H1 (cell line): ENCODE results near the gene NKIRAS2. TPM values are rescaled to one million over a fixed set of nuclear protein-coding genes. Genes with fewer than 3 reads are reported as not detected.

Experiments used
- CHD1 ChIP-seq: IDR thresholded peaks from 2 replicates; pipeline ENCODE4 v1.6.1; 2012; ENCODE audit warnings: low read depth, low read length, improper control_type of control experiment
- FOSL1 ChIP-seq: IDR thresholded peaks from 2 replicates; pipeline ENCODE4 v1.6.1; 2011; ENCODE audit warnings: mild to moderate bottlenecking, low read depth, low read length, moderate library complexity; ENCODE audit not compliant: insufficient read depth
- MAFK ChIP-seq: IDR thresholded peaks from 2 replicates; pipeline ENCODE4 v1.6.1; 2012; ENCODE audit warnings: low read depth, mild to moderate bottlenecking, improper control_type of control experiment, low read length
- TCF12 ChIP-seq: IDR thresholded peaks from 2 replicates; pipeline ENCODE4 v1.6.1; 2011; ENCODE audit warnings: low read depth, mild to moderate bottlenecking, low read length
- polyA plus RNA-seq, 7 experiments: library from polyadenylated mRNA; depleted of rRNA in 3 of 7; stranded (reverse) in 5 of 7; unstranded in 2 of 7; fragments of >200 nt in 5 of 7; fragments of 200-250 nt in 2 of 7; gene quantifications; 1 replicate in 5 of 7; 2 replicates in 1 of 7; 4 replicates in 1 of 7; pipeline versions ENCODE4 v1.2.1 to v1.2.3, GENCODE V29; 2011 to 2013; ENCODE audit warnings: missing spikeins in 2 of 7, mixed read lengths in 2 of 7
- total RNA-seq: library from RNA; stranded (reverse); fragmentation: NEBNext Ultra II Directional; extraction: Animal tissue kit (Norgen Biotek cat#: 25700); gene quantifications from 2 replicates; pipeline ENCODE4 v1.2.1, GENCODE V29; 2021

NKIRAS2 gene
- total and polyA plus RNA-seq, 2 of the 8 experiments (the other 6 are each of a cell fraction or from before 2014, with no cell fraction given), result 34.5 to 51.1 TPM

DNA sequence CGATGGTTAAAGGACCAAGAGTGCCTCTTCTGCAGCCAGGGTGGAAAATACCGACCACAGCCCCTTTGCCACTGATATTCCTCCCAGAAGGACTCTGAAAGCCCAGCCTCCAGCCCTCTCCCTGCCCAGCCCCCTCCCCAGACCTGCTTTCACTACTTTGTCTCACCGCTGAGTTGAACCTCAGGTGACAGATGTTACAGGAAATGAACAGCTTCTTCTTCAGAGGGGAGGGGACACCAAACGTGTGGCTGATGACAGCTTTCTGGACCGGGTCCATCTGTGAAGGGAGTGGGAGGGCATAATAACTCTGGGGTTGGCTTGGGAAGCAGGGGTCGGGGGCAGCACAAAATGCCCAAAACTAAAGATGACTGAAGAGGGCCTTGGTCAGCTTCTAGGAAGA lies 14.2 kb downstream of the NKIRAS2 start (continued):
- TF ChIP-seq MAFK, result no peak
- no peak for TF ChIP-seq TCF12
- TF ChIP-seq CHD1, result no peak
- TF ChIP-seq FOSL1, result no peak
